Adipocyte (in vitro differentiated cells): Measurements from ENCODE around the gene XAGE3.
"Not testable (repeated sequence)": the region's sequence is repeated elsewhere in the genome, so short reads cannot be mapped to it uniquely, and the experiment has no call there.

ENCODE experiments used
- DNase-seq: peaks from one replicate; pipeline ENCODE4 v3.0.0-alpha.2; 2015; ENCODE audit warnings: low read depth
- H3K27me3 ChIP-seq: replicated peaks from 2 replicates; pipeline ENCODE4 v1.7.0; 2013; ENCODE audit warnings: mild to moderate bottlenecking, low read length, moderate library complexity; ENCODE audit not compliant: control insufficient read depth, insufficient read depth
- H3K36me3 ChIP-seq: 2 replicates; pipeline ENCODE4 v1.7.0; 2013; ENCODE audit warnings: low read length, mild to moderate bottlenecking, moderate library complexity; ENCODE audit not compliant: control insufficient read depth, insufficient read depth, severe bottlenecking
- H3K4me1 ChIP-seq: 2 replicates; pipeline ENCODE4 v1.7.0; 2013; ENCODE audit warnings: mild to moderate bottlenecking, low read length, moderate library complexity; ENCODE audit not compliant: control insufficient read depth, insufficient read depth
- H3K4me3 ChIP-seq: 2 replicates; pipeline ENCODE4 v1.7.0; 2013; ENCODE audit warnings: mild to moderate bottlenecking, low read length, moderate library complexity
- H3K9ac ChIP-seq: 2 replicates; pipeline ENCODE4 v1.7.0; 2013; ENCODE audit warnings: mild to moderate bottlenecking, low read length, moderate library complexity
- H3K9me3 ChIP-seq: 2 replicates; pipeline ENCODE4 v1.7.0; 2013; ENCODE audit warnings: mild to moderate bottlenecking, low read length, moderate library complexity; ENCODE audit not compliant: control insufficient read depth

Gene XAGE3, protein sequence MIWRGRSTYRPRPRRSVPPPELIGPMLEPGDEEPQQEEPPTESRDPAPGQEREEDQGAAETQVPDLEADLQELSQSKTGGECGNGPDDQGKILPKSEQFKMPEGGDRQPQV

DNA sequence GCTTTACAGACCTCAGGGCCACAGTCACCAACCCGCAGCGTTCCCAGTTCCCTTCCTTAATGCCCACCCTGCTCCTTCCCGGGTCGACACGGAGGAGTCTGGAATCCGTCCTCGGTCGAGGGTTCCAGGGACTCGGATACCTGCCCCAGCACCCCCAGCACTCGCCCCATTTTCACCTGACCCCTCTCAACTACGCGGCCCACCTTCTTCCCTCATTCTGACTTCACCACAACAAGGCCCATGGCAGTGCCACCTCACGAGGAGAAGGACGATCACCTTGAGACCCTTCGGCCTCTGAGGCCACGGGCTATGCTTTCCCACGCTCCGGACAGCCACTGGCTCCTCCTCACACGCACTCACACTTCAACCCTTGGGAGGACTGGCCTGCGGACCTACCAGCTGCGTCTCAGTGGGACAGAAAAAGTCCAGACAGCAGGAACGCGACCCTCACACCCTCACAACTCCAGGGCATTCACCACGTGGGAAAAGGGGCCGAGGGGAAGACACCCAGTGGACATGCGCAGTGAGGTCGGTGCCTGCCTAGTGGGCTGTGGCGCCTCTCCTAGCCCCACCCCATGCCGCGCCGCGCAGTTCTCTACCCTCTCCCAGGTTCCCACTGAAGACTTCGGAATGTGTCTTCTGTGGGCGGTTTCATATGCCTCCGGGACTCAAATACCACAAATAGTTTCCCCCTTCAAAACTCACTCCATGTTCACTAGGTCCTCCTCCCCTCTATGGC is at the start of gene XAGE3:
Gene XAGE3 (minus strand): TSS at position 474 of the 739 bp plus-strand sequence. CDS start 950 bp downstream, outside the sequence.
- Histone ChIP-seq H3K4me3 (no peak within 1 kb of the TSS), H3K4me1 (peaks cover 6% of the 10 kb centered on the region), H3K27me3 (peaks cover 22% of the 10 kb centered on the region), H3K36me3 (no peaks in the 10 kb centered on the region), H3K9ac (no peak within 1 kb of the TSS), H3K9me3 (peaks cover 10% of the 10 kb centered on the region)
- DNase-seq, result no peak

DNA sequence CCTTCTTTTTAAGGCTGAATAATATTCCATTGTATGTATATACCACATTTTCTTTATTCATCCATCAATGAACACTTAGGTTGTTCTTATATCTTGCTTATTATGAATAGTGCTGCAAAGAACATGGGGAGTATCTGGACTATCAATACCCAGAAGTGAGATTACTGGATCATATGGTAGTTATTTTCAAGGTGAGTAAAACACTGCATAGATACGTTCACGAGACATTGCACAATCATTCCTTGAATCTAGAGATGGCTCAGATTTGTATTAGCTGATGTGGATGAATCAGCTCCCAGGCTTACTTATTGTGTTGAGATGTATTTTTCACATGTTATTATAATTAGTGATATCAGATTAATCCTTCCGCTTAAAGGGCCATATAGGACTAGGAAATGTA is 46.8 kb upstream of the XAGE3 start:
- not testable (repeated sequence) for DNase-seq, H3K36me3 ChIP-seq, H3K9ac ChIP-seq, H3K4me3 ChIP-seq, H3K9me3 ChIP-seq, H3K4me1 ChIP-seq, H3K27me3 ChIP-seq

DNA sequence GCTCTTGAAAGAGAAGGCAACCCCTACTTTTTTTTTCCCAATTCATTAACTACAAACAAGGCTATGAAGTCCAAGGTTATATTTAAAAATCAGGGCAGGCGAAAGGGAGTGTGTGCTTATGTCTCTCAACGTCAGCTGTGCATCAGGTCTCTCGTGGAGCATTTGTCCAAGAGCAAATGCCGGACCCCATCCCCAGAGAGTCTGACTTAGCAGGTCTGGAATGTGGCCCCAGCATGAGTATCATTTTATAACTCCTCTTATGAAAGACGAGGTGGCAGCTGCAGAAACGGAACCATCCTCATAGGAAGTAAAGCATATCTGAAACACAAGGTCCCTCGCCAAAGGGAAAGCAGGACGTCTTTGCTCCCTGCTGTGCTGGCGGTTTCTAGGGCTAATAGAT is 45.8 kb upstream of the XAGE3 start:
- DNase-seq, H3K4me3 ChIP-seq, H3K9me3 ChIP-seq, H3K9ac ChIP-seq, H3K27me3 ChIP-seq, H3K4me1 ChIP-seq, H3K36me3 ChIP-seq: not testable (repeated sequence)

DNA sequence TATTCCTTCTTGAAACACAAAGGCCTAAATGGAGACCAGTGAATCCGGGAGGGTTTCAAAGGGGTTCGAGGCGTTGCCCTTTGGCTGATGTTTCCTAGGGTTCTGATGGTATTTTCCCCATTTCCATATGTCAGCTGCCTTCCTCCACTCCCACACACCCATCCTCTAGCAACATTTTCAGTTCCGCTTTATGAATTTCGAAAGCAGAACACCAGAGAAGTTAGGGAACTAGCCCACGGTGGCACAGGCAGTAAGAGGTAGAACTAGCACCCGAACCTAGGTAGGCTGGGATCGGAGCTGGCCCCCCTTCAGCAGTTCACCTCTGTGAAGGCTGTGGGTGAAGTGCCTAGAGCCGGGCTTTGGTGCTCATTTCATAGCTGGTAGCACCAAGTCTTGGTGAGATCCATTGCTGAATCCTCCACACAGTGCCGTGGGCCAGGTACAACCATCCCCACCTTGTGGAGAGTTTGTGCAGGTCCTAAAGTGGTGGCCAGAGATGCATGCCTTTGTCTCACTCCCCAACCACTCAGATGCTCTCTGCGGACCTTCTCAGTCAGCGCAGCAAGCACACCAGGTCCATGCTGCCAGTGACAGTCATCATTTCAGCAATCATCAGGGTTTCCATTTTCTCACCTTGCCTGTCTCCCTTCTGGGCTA is 41.6 kb upstream of the XAGE3 start:
- not testable (repeated sequence) for H3K9me3 ChIP-seq, H3K9ac ChIP-seq, H3K4me3 ChIP-seq, H3K27me3 ChIP-seq, DNase-seq, H3K4me1 ChIP-seq, H3K36me3 ChIP-seq

- not testable (repeated sequence) for DNase-seq, H3K27me3 ChIP-seq, H3K9me3 ChIP-seq, H3K4me1 ChIP-seq, H3K36me3 ChIP-seq, H3K9ac ChIP-seq, H3K4me3 ChIP-seq
Observed at GRCh38 chrX:52907900-52908299, 40.0 kb upstream of the XAGE3 start.

DNA sequence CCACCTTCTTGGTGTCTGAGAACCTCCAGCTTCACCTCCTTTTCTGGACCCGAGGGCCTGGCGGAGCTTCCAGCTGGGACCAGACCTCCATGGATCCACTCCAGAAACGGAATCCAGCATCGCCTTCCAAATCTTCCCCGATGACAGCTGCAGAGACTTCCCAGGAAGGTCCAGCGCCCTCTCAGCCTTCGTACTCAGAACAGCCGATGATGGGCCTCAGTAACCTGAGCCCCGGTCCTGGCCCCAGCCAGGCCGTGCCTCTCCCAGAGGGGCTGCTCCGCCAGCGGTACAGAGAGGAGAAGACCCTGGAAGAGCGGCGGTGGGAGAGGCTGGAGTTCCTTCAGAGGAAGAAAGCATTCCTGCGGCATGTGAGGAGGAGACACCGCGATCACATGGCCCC is 39.3 kb upstream of the XAGE3 start:
- DNase-seq, H3K9ac ChIP-seq, H3K9me3 ChIP-seq, H3K4me1 ChIP-seq, H3K4me3 ChIP-seq, H3K27me3 ChIP-seq, H3K36me3 ChIP-seq: not testable (repeated sequence)

DNA sequence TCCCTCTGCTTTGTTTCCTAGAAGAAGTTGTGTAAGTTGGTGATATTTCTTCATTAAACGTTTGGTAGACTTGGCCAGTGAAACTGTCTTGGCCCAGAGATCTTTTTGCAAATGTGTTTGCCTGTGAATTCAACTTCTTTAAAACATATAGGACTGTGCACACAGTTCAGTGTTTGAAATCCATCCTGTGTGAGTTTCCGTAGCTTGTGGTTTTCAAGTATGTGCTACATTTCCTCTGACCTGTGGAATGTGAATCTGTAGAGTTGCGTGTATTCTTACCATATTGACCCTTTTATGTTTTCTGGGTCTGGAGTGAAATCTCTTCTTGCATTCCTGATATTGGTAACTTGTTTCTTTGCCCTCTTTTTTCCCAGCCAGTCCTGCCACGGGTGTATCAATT is 38.2 kb upstream of the XAGE3 start:
- H3K4me3 ChIP-seq, H3K27me3 ChIP-seq, H3K4me1 ChIP-seq, H3K9ac ChIP-seq, H3K9me3 ChIP-seq, DNase-seq, H3K36me3 ChIP-seq: not testable (repeated sequence)

DNA sequence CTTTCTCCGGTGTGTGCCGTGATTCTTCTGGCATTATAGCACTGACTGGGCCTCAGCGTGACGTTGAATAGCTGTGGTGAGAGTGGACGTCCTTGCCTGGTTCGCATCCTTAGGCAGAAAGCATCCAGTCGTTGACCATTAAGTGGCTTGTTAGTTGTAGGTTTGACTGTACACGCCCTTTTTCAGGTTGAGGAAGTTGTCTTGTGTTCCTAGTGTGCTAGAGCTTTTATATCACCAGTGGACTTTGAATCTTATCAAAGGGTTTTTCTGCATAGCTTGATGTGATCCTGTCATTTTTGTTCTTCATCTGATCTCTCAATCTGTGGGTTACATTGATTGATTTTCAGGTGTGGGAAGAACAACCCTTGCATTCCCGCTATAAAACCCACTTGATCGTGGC is 37.6 kb upstream of the XAGE3 start:
- not testable (repeated sequence) for H3K9me3 ChIP-seq, H3K4me3 ChIP-seq, DNase-seq, H3K27me3 ChIP-seq, H3K9ac ChIP-seq, H3K4me1 ChIP-seq, H3K36me3 ChIP-seq

GRCh38 chrX:52896855-52897709 is 29.2 kb upstream of the XAGE3 start, which contains the start of gene FAM156B:
FAM156B (plus strand) TSS chrX:52897330; CDS start chrX:52907226, 9,896 bp downstream.
- not testable (repeated sequence) for DNase-seq, H3K27me3 ChIP-seq, H3K4me3 ChIP-seq, H3K36me3 ChIP-seq, H3K9ac ChIP-seq, H3K4me1 ChIP-seq, H3K9me3 ChIP-seq

- not testable (repeated sequence) for H3K27me3 ChIP-seq, H3K4me1 ChIP-seq, H3K9ac ChIP-seq, H3K4me3 ChIP-seq, H3K9me3 ChIP-seq, H3K36me3 ChIP-seq, DNase-seq
Observed at GRCh38 chrX:52896438-52896837, 28.6 kb upstream of the XAGE3 start.

GRCh38 chrX:52888090-52888489 is 20.2 kb upstream of the XAGE3 start:
- H3K9me3 ChIP-seq, DNase-seq, H3K4me1 ChIP-seq, H3K4me3 ChIP-seq, H3K9ac ChIP-seq, H3K27me3 ChIP-seq, H3K36me3 ChIP-seq: not testable (repeated sequence)
